Peyer's patch (tissue), 4 donors: ENCODE results near the gene CEP290.

Experiments used
- CTCF ChIP-seq, 6 experiments: fragments of 450-650 bp in 4 of 6; fragments of 200-600 bp in 2 of 6; sonication (generic) in 1 of 6; IDR thresholded peaks; one replicate each; pipeline ENCODE4 v1.5.1; 2017 to 2019; ENCODE audit warnings: antibody characterized with exemption in 6 of 6, mild to moderate bottlenecking in 3 of 6, moderate library complexity in 1 of 6
- POLR2A ChIP-seq, 2 donors: fragments of 450-650 bp; IDR thresholded peaks; one replicate each; pipeline ENCODE4 v1.5.1; 2017; ENCODE audit warnings: antibody characterized with exemption in 2 of 2, mild to moderate bottlenecking in 2 of 2, moderate library complexity in 2 of 2

GRCh38 chr12:88017964-88018363, 123.9 kb downstream of the CEP290 start:
- TF ChIP-seq CTCF (IDR thresholded peaks at IDR 0.05), result no peak
- TF ChIP-seq POLR2A (IDR thresholded peaks at IDR 0.05), result no peak
